Cardiac fibroblast (primary cell): ENCODE measurements around the gene ZNF638.

Source experiments
- DNase-seq, 2 donors: peaks; one replicate each; pipeline versions ENCODE4 v3.0.0 to v3.0.0-alpha.2; 2010; ENCODE audit warnings: low read depth in 2 of 2
- H3K4me3 ChIP-seq, 2 donors: replicated peaks in 1 of 2; 1 replicate in 1 of 2; 2 replicates in 1 of 2; pipeline ENCODE4 v1.5.1; 2011; ENCODE audit warnings: low read depth in 2 of 2, low read length in 2 of 2, mild to moderate bottlenecking in 2 of 2, moderate library complexity in 1 of 2
- TF ChIP-seq, protein P1 (sequence below): IDR thresholded peaks from one replicate; pipeline ENCODE4 v1.5.1; 2011; ENCODE audit warnings: low read depth, mild to moderate bottlenecking, low read length, inconsistent platforms

The ZNF638 gene

DNA sequence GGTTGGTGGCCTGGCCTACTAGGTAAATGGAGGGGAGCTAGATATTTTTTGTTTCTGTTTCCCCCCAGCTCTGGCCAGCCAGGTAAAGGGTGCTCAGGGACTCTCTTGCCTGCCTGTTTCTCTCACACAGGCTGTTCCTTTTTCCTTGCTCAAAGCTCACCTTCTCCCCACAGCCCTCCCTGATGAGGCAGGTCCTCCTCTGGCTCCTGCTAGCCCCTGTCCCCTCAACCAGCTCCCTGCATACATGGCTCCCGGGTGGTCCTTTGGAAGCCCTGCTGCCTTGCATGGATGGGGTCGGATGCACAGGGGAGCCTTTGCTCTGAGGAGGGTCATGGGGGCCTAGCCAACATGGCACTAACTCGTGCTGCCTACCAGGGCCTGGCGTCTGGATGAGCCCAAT is 149.5 kb downstream of the ZNF638 start:
- no peak overlapping the region for H3K4me3 ChIP-seq
- TF ChIP-seq, protein P1, sequence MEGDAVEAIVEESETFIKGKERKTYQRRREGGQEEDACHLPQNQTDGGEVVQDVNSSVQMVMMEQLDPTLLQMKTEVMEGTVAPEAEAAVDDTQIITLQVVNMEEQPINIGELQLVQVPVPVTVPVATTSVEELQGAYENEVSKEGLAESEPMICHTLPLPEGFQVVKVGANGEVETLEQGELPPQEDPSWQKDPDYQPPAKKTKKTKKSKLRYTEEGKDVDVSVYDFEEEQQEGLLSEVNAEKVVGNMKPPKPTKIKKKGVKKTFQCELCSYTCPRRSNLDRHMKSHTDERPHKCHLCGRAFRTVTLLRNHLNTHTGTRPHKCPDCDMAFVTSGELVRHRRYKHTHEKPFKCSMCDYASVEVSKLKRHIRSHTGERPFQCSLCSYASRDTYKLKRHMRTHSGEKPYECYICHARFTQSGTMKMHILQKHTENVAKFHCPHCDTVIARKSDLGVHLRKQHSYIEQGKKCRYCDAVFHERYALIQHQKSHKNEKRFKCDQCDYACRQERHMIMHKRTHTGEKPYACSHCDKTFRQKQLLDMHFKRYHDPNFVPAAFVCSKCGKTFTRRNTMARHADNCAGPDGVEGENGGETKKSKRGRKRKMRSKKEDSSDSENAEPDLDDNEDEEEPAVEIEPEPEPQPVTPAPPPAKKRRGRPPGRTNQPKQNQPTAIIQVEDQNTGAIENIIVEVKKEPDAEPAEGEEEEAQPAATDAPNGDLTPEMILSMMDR: no peak
- no peak for DNase-seq

DNA sequence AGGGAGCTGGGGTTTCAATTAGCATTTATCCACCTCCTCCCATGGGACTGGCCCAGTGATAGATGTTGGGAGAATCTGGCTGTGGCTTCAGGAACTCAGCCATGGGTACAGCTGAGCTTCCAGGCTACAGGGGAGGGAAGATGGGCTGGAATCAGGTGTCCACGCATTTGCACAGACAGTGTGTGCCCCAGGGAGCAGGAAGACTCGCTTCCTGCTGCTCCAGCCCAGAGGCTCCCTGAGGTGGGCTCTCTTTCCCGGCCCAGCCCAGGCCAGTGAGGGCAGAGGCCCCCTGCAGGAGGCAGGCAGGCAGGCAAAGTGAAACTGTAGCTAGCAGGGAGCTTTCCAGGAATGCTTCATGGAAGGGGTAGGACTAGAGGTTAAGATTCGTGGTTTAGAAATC is 150.5 kb downstream of the ZNF638 start:
- TF ChIP-seq, protein P1: peak; percentile 2
- no peak overlapping the region for H3K4me3 ChIP-seq
- no peak for DNase-seq

DNA sequence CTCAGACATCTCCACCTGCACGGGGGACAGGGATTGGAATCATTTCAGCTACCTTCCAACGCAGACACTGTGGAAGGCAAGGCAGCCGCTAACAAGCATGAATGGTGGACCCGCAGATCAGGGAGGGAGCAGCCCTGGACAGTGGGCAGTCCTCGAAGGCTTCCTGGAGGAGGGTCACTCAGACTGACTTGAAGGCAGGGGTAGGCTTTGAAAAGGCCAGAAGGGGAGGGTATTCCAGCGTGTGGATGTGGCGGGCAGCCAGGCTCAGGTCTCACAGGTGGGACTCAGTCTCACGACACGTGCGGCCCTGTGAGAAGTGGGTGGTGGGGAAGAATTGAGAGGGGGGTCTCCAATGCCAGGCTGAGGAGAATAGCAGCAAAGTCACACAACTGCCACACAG is 151.7 kb downstream of the ZNF638 start:
- H3K4me3 ChIP-seq: no peak overlapping the region
- TF ChIP-seq, protein P1: no peak
- no peak for DNase-seq

DNA sequence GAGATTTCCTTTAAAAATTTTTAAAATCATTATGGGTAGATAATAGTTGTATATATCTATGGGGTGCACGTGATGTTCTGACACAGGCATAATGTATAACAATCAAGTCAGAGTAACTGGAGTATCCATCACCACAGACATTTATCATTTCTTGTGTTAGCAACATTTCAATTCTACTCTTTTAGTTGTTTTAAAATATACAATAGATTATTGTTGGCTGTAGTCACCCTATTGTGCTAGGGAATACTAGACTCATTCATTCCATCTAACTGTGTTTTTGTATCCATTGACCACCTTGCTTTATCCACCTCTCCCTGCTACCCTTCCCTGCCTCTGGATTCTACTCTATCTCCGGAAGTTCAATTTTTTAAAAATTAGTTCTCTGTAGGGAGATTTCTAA is 152.8 kb downstream of the ZNF638 start:
- TF ChIP-seq, protein P1: no peak
- no peak for DNase-seq
- H3K4me3 ChIP-seq: no peak overlapping the region
